SH-SY5Y (cell line): ENCODE results near the gene RAPGEF2.

Source experiments
- GATA2 ChIP-seq: IDR thresholded peaks from 2 replicates; pipeline ENCODE4 v1.6.1; 2011; ENCODE audit warnings: mild to moderate bottlenecking, low read depth, low read length
- GATA3 ChIP-seq: IDR thresholded peaks from 2 replicates; pipeline ENCODE4 v1.6.1; 2011; ENCODE audit warnings: low read depth, mild to moderate bottlenecking, low read length, moderate library complexity

DNA sequence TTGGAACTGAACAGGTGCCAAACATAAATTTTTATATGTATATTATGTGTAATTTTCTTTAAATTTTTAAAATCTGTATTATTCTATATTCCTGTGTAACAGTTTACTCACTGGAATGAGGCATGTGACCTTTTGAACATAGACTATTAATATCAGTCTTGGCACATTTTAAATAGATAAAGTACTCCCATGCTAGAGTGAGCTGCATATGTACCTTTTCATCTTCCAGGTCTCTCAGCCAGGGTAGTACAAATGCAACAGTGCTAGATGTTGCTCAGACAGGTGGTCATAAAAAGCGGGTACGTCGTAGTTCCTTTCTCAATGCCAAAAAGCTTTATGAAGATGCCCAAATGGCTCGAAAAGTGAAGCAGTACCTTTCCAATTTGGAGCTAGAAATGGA lies 242.0 kb downstream of the RAPGEF2 start:
- TF ChIP-seq GATA2, result no peak
- no peak for TF ChIP-seq GATA3
